Endothelial cell of umbilical vein (primary cell): ENCODE results near the gene ELOVL6. TPM values are rescaled to one million over a fixed set of nuclear protein-coding genes. Genes with fewer than 3 reads are reported as not detected.

ENCODE experiments used
- BruUV-seq: library from RNA; stranded (reverse); fragments of 400-500 nt; replicated peaks from 2 replicates; lab custom pipeline; 2021; lab: Mats Ljungman, UMichigan
- CTCF ChIA-PET: fragments of 300-600, 350-600 bp; sonication (Branson Sonifier 250); formaldehyde crosslinking; loops from one replicate; lab custom pipeline; 2021; ENCODE audit warnings: antibody characterized with exemption, inconsistent platforms; lab: Charles Lee
- POLR2A ChIA-PET: fragments of 300-600, 350-600 bp; sonication (Branson Sonifier 250); formaldehyde crosslinking; loops from one replicate; lab custom pipeline; 2021; ENCODE audit warnings: antibody characterized with exemption, inconsistent platforms; lab: Charles Lee
- DNase-seq: peaks from one replicate; pipeline ENCODE4 v3.0.0-alpha.2; 2011; ENCODE audit warnings: low read depth, low spot score
- FAIRE-seq: peaks from 2 replicates; lab custom pipeline; 2011; peaks lifted over from hg19 to GRCh38; lab: Jason Lieb, UNC
- H2AFZ ChIP-seq: 2 replicates; pipeline ENCODE4 v1.6.0; 2012; ENCODE audit warnings: low read depth, low read length, control low read depth, inconsistent platforms
- H3K27ac ChIP-seq: 2 replicates; pipeline ENCODE4 v1.5.1; 2011; ENCODE audit warnings: low read depth, mild to moderate bottlenecking, control low read depth, low read length, moderate library complexity; ENCODE audit not compliant: insufficient read depth
- H3K27me3 ChIP-seq, 2 experiments: 2 replicates each; pipeline versions ENCODE4 v1.6.0 to v1.6.1; 2011; ENCODE audit warnings: low read length in 2 of 2, mixed read lengths in 1 of 2; ENCODE audit not compliant: control insufficient read depth in 2 of 2, insufficient read depth in 2 of 2
- H3K36me3 ChIP-seq, 2 experiments: 2 replicates in 1 of 2; 3 replicates in 1 of 2; pipeline ENCODE4 v1.5.1; 2011; ENCODE audit warnings: low read length in 2 of 2, mild to moderate bottlenecking in 1 of 2, moderate library complexity in 1 of 2; ENCODE audit not compliant: control insufficient read depth in 2 of 2, insufficient read depth in 2 of 2; ENCODE audit errors: extremely low read depth in 1 of 2
- H3K4me1 ChIP-seq: 3 replicates; pipeline ENCODE4 v1.5.1; 2011; ENCODE audit warnings: mild to moderate bottlenecking, low read length; ENCODE audit not compliant: control insufficient read depth, insufficient read depth; ENCODE audit errors: extremely low read depth
- H3K4me2 ChIP-seq: 2 replicates; pipeline ENCODE4 v1.6.1; 2011; ENCODE audit warnings: low read length, control low read depth, mixed read lengths; ENCODE audit not compliant: insufficient read depth
- H3K4me3 ChIP-seq, 3 experiments: fragments of 200-600 bp in 1 of 3; sonication (generic), shearing (Covaris generic) in 1 of 3; replicated peaks in 1 of 3; 2 replicates each; pipeline ENCODE4 v1.5.1; 2011 to 2016; ENCODE audit warnings: control low read depth in 3 of 3, low read length in 3 of 3, mild to moderate bottlenecking in 2 of 3, inconsistent platforms in 1 of 3, low read depth in 1 of 3, moderate library complexity in 1 of 3; ENCODE audit not compliant: insufficient read depth in 1 of 3
- H3K79me2 ChIP-seq: 2 replicates; pipeline ENCODE4 v1.6.0; 2012; ENCODE audit warnings: low read length, inconsistent platforms; ENCODE audit not compliant: control insufficient read depth, insufficient read depth
- H3K9ac ChIP-seq: replicated peaks from 2 replicates; pipeline ENCODE3; 2011; ENCODE audit warnings: low read length, control low read depth; ENCODE audit not compliant: insufficient read depth; ENCODE audit errors: extremely low read depth
- H3K9me1 ChIP-seq: replicated peaks from 3 replicates; pipeline ENCODE4 v1.6.0; 2011; ENCODE audit warnings: mild to moderate bottlenecking, low read length; ENCODE audit not compliant: control insufficient read depth, insufficient read depth; ENCODE audit errors: extremely low read depth
- H3K9me3 ChIP-seq: replicated peaks from 2 replicates; pipeline ENCODE4 v1.5.1; 2012; ENCODE audit warnings: low read length, inconsistent platforms; ENCODE audit not compliant: control insufficient read depth, insufficient read depth
- H4K20me1 ChIP-seq: replicated peaks from 2 replicates; pipeline ENCODE3; 2011; ENCODE audit warnings: mild to moderate bottlenecking, low read length; ENCODE audit not compliant: control insufficient read depth, insufficient read depth; ENCODE audit errors: extremely low read depth
- CTCF ChIP-seq, 2 donors: IDR thresholded peaks; 1 replicate in 1 of 2; 2 replicates in 1 of 2; pipeline ENCODE4 v1.5.1; 2011; ENCODE audit warnings: low read length in 2 of 2, mild to moderate bottlenecking in 2 of 2, moderate library complexity in 2 of 2, control low read depth in 1 of 2, inconsistent platforms in 1 of 2, low read depth in 1 of 2; ENCODE audit not compliant: insufficient read depth in 1 of 2; ENCODE audit errors: extremely low read depth in 1 of 2
- EZH2 ChIP-seq: IDR thresholded peaks from 2 replicates; pipeline ENCODE4 v1.6.1; 2012; ENCODE audit warnings: borderline replicate concordance, low read depth, mild to moderate bottlenecking, moderate library complexity, low read length, inconsistent platforms; ENCODE audit not compliant: severe bottlenecking
- FOS ChIP-seq: IDR thresholded peaks from 2 replicates; pipeline ENCODE4 v1.6.1; 2011; ENCODE audit warnings: mild to moderate bottlenecking, low read length, moderate library complexity, borderline replicate concordance; ENCODE audit not compliant: insufficient read depth
- GATA2 ChIP-seq: IDR thresholded peaks from 2 replicates; pipeline ENCODE4 v1.7.0; 2011; ENCODE audit warnings: low read depth, mild to moderate bottlenecking, moderate library complexity, mixed read lengths, low read length; ENCODE audit not compliant: insufficient read length, insufficient read depth
- JUN ChIP-seq: IDR thresholded peaks from 2 replicates; pipeline ENCODE4 v1.6.1; 2011; ENCODE audit warnings: borderline replicate concordance, low read depth; ENCODE audit not compliant: insufficient read length, insufficient read depth
- MAX ChIP-seq: IDR thresholded peaks from 2 replicates; pipeline ENCODE4 v1.6.1; 2011; ENCODE audit not compliant: insufficient read depth, insufficient read length
- MYC ChIP-seq: IDR thresholded peaks from one replicate; pipeline ENCODE4 v1.6.1; 2011; ENCODE audit warnings: mild to moderate bottlenecking, low read depth, low read length
- POLR2A ChIP-seq: IDR thresholded peaks from 2 replicates; pipeline ENCODE4 v1.6.1; 2012; ENCODE audit warnings: low read depth, mild to moderate bottlenecking, control low read depth, low read length
- POLR2AphosphoS5 ChIP-seq: IDR thresholded peaks from 2 replicates; pipeline ENCODE4 v1.6.1; 2012; ENCODE audit warnings: low read depth, mild to moderate bottlenecking, control low read depth, low read length, moderate library complexity; ENCODE audit not compliant: insufficient read depth
- dilution Hi-C: fragments of 300-500 bp; cut with MboI; formaldehyde crosslinking; loops from one replicate; pipeline ENCODE4 v1.15.0; 2019; ENCODE audit warnings: low sequenced_read_pairs; ENCODE audit not compliant: extremely low pct_ligation_motif_present
- intact Hi-C: fragments of 100-400 bp; cut with micrococcal nuclease; formaldehyde crosslinking; loops from one replicate; pipeline ENCODE4 v1.10.0; 2022
- polyA plus RNA-seq, 4 experiments: library from polyadenylated mRNA; depleted of rRNA in 3 of 4; stranded (reverse) in 3 of 4; unstranded in 1 of 4; fragments of >200 nt; gene quantifications; 2 replicates each; pipeline versions ENCODE4 v1.2.1 to v1.2.3, GENCODE V29; 2011 to 2012; ENCODE audit warnings: missing spikeins in 1 of 4
- total RNA-seq: library from RNA; stranded (reverse); gene quantifications from 2 replicates; pipeline ENCODE4 v1.2.3, GENCODE V29; 2021

ELOVL6 gene
- total and polyA plus RNA-seq, 2 donors (not counting 3 experiments of a cell fraction or from before 2014, with no cell fraction given): 6.4 to 26.1 TPM

DNA sequence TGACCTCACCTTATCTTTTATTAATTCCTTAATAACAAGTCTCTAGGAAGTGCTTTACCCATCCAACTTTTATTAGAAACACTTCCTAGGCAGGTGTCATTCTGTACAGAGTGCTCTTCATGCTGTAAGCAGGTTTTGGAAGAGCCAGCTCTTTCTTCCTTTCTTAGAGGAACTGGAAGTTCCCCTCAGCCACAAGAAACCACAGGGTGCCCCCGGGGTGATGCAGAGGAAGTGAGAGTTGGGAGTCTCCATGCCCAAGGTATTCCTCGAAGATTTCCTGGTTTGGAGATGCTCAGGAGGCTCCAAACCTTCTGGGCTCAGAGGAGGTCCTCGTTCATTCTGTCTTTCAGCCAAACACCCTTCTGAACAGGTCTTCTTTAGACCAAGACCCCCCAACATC is 201.9 kb downstream of the ELOVL6 start:
- dilution Hi-C loops: no loop called here
- H3K27ac ChIP-seq: no peak overlapping the region

More for the DNA sequence above, 201.9 kb downstream of the ELOVL6 start:
- H3K4me3 ChIP-seq: no peak overlapping the region
- ChIA-PET CTCF (interaction anchor here (1.1 to 19.1 kb wide), 2 partner anchors 517 to 569 kb away, joined by 3 to 527 read pairs; no protein-coding TSS in a partner anchor), POLR2A (no interaction called here)
- no peaks in the 10 kb centered on the region for H3K9me1 ChIP-seq
- intact Hi-C loops: no loop called here
- TF ChIP-seq EZH2: no peak
- no peak for TF ChIP-seq MAX
- TF ChIP-seq POLR2A: no peak
- no peak for TF ChIP-seq FOS
- TF ChIP-seq GATA2: no peak
- no peak for TF ChIP-seq MYC
- no peak for TF ChIP-seq CTCF (IDR thresholded peaks at IDR 0.05; ENCODE audit: extremely low read depth in 1 of 2, insufficient read depth in 1 of 2, low read depth in 1 of 2, low read length in 2 of 2)
- no peak for TF ChIP-seq POLR2AphosphoS5
- TF ChIP-seq JUN: no peak
- no peaks in the 10 kb centered on the region for H3K36me3 ChIP-seq
- no peak overlapping the region for H2AFZ ChIP-seq
- FAIRE-seq (no peak), DNase-seq (no peak)
- H3K27me3 ChIP-seq: peaks cover 13 to 17% of the 10 kb centered on the region in 2 experiments
- H3K4me2 ChIP-seq: no peak overlapping the region
- H4K20me1 ChIP-seq: no peaks in the 10 kb centered on the region
- H3K9me3 ChIP-seq: no peaks in the 10 kb centered on the region
- no TSS peak for BruUV-seq
- H3K4me1 ChIP-seq: no peaks in the 10 kb centered on the region
- no peaks in the 10 kb centered on the region for H3K79me2 ChIP-seq
- no peak overlapping the region for H3K9ac ChIP-seq
